Heart right ventricle (tissue), 16 donors: ENCODE measurements around the gene CDKN2B-AS1. TPM values are rescaled to one million over a fixed set of nuclear protein-coding genes. Genes with fewer than 3 reads are reported as not detected.

Source experiments
- ATAC-seq, 8 donors: fragments of 200-7000 bp; cut with Tn5 transposase; one replicate each; pipeline ENCODE4 v1.9.1; 2020; ENCODE audit warnings: mild to moderate bottlenecking in 8 of 8, moderate library complexity in 8 of 8, moderate number of reproducible peaks in 1 of 8
- DNase-seq, 2 donors: peaks; one replicate each; pipeline ENCODE4 v3.0.0-alpha.2; 2020
- H3K27ac ChIP-seq, 10 donors: fragments of 200-600 bp; sonication (generic) in 2 of 10; one replicate each; pipeline versions ENCODE4 v1.5.0 to v1.8.0; 2020 to 2022; ENCODE audit warnings: mild to moderate bottlenecking in 3 of 10
- H3K27me3 ChIP-seq, 7 donors: fragments of 200-600 bp; one replicate each; pipeline ENCODE4 v1.8.0; 2021 to 2022; ENCODE audit warnings: mild to moderate bottlenecking in 2 of 7
- H3K36me3 ChIP-seq, 9 donors: fragments of 200-600 bp; sonication (generic) in 1 of 9; one replicate each; pipeline versions ENCODE4 v1.5.0 to v1.8.0; 2020 to 2022; ENCODE audit warnings: mild to moderate bottlenecking in 2 of 9
- H3K4me1 ChIP-seq, 9 donors: fragments of 200-600 bp; sonication (generic) in 1 of 9; one replicate each; pipeline versions ENCODE4 v1.5.0 to v1.8.0; 2020 to 2022; ENCODE audit warnings: mild to moderate bottlenecking in 4 of 9
- H3K4me3 ChIP-seq, 10 donors: fragments of 200-600 bp; sonication (generic) in 2 of 10; one replicate each; pipeline versions ENCODE4 v1.5.0 to v1.8.0; 2020 to 2022; ENCODE audit warnings: mild to moderate bottlenecking in 7 of 10, moderate library complexity in 2 of 10
- H3K9me3 ChIP-seq, 11 donors: fragments of 200-600 bp in 10 of 11; sonication (generic) in 2 of 11; one replicate each; pipeline versions ENCODE4 v1.5.0 to v1.8.0; 2013 to 2022; ENCODE audit warnings: mild to moderate bottlenecking in 2 of 11, control low read depth in 1 of 11, moderate library complexity in 1 of 11
- WGBS, 2 donors: extraction: QIAGEN DNeasy Blood & Tissue Kit; methylation state at CpG; one replicate each; pipeline ENCODE4 v1.1.7; 2013; ENCODE audit warnings: inconsistent platforms in 1 of 2; 5-methylcytosine and 5-hydroxymethylcytosine counted together
- intact Hi-C, 10 donors: fragments of 100-400 bp; cut with DNase I; formaldehyde crosslinking; loops; one replicate each; pipeline versions ENCODE4 v1.11.1 to v1.14.2; 2022
- polyA plus RNA-seq, 2 donors: library from polyadenylated mRNA; stranded (reverse); fragments of 200-250 nt; gene quantifications; one replicate each; pipeline ENCODE4 v1.2.3, GENCODE V29; 2013
- total RNA-seq, 10 donors: library from RNA; stranded (reverse); fragmentation: NEBNext Ultra II Directional in 3 of 10; extraction: Animal tissue kit (Norgen Biotek cat#: 25700) in 3 of 10; gene quantifications; one replicate each; pipeline versions ENCODE4 v1.2.1 to v1.2.4, GENCODE V29; 2021 to 2023
- TF ChIP-seq, protein P1 (sequence below), 9 donors: fragments of 200-600 bp; sonication (generic) in 2 of 9; IDR thresholded peaks; one replicate each; pipeline versions ENCODE4 v1.5.0 to v1.8.0; 2021 to 2022; ENCODE audit warnings: antibody characterized with exemption in 9 of 9, mild to moderate bottlenecking in 5 of 9, moderate library complexity in 1 of 9
- donor health status: Arrhythmogenic right ventricular cardiomyopathy.
- donor health status: ischemic (EF 13 %, LVEDD 7.1; RV severe dilation, severe dysfunction).
- donor health status: healthy with polysubstance abuse.
- donor health status: DM: no; HTN: yes; CAD: no.
- donor health status: DM: no; HTN: no; CAD: no.
- donor health status: ischemic (EF 25% LVEDD 6.9; RV normal size, moderate dysfunction).
- donor health status: ischemic (EF 25% LVEDD 5.7; RV mildly dilated, moderate dysfunction).
- donor health status: healthy.
- donor health status: DM: yes; HTN: yes; CAD: no.
- donor health status: Ischemic cardiomyopathy.
- donor health status: ischemic (EF 35%, LVEDD 5.7; RV mildly dilated, moderate dysfunction).
- donor health status: nonischemic (EF 11% LVEDD 7.7; RV severe dilation, severe dysfunction).
- donor health status: DM: yes; HTN: yes; CAD: no.
- donor health status: PGD.
- donor health status: ischemic (EF 29% LVEDD 5.4; RV normal size, mild dysfunction).
- donor health status: nonischemic (EF 23%, LVEDD 6.1; RV moderate dilation, normal function).

Gene CDKN2B-AS1
- total and polyA plus RNA-seq, 12 donors = 0.14 to 0.45 (median 0.30) TPM; not detected in 9

GRCh38 chr9:22118810-22119521 is 124.4 kb downstream of the CDKN2B-AS1 start:
- peaks cover 0 to 17% (median 2%) of the 10 kb centered on the region in 11 donors for H3K9me3 ChIP-seq
- H3K4me1 ChIP-seq = peaks cover 0 to 10% (median 0%) of the 10 kb centered on the region in 9 donors
- 85 to 88% methylated on average over 5 of the region's 5 CpGs for WGBS, 2 donors
- intact Hi-C loops = loop anchor here in 5 of 10 donors (2.0 to 10.0 kb wide), 4 partner anchors 64 to 307 kb away; no protein-coding TSS in a partner anchor
- H3K27me3 ChIP-seq = peaks cover 0 to 3% (median 0%) of the 10 kb centered on the region in 7 donors
- no peak overlapping the region for H3K4me3 ChIP-seq
- no peak overlapping the region for H3K27ac ChIP-seq
- no peaks in the 10 kb centered on the region for H3K36me3 ChIP-seq
- TF ChIP-seq, protein P1, sequence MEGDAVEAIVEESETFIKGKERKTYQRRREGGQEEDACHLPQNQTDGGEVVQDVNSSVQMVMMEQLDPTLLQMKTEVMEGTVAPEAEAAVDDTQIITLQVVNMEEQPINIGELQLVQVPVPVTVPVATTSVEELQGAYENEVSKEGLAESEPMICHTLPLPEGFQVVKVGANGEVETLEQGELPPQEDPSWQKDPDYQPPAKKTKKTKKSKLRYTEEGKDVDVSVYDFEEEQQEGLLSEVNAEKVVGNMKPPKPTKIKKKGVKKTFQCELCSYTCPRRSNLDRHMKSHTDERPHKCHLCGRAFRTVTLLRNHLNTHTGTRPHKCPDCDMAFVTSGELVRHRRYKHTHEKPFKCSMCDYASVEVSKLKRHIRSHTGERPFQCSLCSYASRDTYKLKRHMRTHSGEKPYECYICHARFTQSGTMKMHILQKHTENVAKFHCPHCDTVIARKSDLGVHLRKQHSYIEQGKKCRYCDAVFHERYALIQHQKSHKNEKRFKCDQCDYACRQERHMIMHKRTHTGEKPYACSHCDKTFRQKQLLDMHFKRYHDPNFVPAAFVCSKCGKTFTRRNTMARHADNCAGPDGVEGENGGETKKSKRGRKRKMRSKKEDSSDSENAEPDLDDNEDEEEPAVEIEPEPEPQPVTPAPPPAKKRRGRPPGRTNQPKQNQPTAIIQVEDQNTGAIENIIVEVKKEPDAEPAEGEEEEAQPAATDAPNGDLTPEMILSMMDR (IDR thresholded peaks at IDR 0.05) = no peak
- DNase-seq (no peak), ATAC-seq (no peak)

DNA sequence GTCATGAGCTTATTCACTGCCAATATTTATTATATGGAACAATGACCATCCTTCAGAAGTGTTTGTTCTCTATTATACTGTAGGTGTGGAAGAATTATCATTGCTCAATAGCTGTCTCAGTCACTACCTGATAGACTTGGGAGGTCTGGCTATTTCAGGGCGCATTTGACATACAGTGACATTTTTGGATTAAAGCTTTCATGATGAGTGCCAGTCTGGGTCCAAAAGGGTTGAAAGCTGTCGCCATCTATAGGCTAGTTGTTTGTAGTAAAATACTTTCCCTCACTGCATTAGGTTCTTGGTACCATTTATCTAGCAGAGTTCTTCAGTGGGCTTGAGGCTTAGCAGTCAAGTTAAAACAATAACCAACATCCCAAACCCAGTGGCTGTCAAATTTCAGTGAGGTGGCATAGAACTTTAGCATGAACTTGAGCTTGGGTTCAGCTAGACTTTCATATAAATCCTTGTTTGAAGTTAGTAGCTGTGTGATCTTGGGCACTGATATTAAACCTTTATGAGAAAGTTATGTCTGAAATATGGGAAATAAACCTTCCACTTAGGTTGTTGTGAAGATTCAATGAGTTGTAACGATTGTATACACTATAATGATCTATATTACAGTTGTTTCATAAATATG is 125.0 kb downstream of the CDKN2B-AS1 start:
- Histone ChIP-seq H3K36me3 (no peaks in the 10 kb centered on the region), H3K4me1 (peaks cover 0 to 10% (median 0%) of the 10 kb centered on the region in 9 donors), H3K9me3 (peaks cover 0 to 17% (median 4%) of the 10 kb centered on the region in 11 donors), H3K27ac (no peak overlapping the region), H3K27me3 (peaks cover 0 to 3% (median 0%) of the 10 kb centered on the region in 7 donors), H3K4me3 (no peak overlapping the region)
- WGBS, 2 donors = 30 to 38% methylated on average over 3 of the region's 3 CpGs
- TF ChIP-seq, protein P1 (IDR thresholded peaks at IDR 0.05) = peak in 7 of 9 donors; percentile 32 to 55 (median 45)
- ATAC-seq (peak in 6 of 8 donors; percentile 27 to 77 (median 50)), DNase-seq (no peak)
- intact Hi-C loops = loop anchor here in 7 of 10 donors (2.0 to 10.0 kb wide), 6 partner anchors 45 to 307 kb away; no protein-coding TSS in a partner anchor

- no peak overlapping the region for H3K4me3 ChIP-seq
- intact Hi-C loops = loop anchor here in 3 of 10 donors (2.0 to 10.0 kb wide), 3 partner anchors 45 to 305 kb away; no protein-coding TSS in a partner anchor
- TF ChIP-seq, protein P1 (IDR thresholded peaks at IDR 0.05) = no peak
- DNase-seq (no peak), ATAC-seq (no peak)
- peaks cover 0 to 10% (median 0%) of the 10 kb centered on the region in 9 donors for H3K4me1 ChIP-seq
- H3K36me3 ChIP-seq = no peaks in the 10 kb centered on the region
- no peak overlapping the region for H3K27ac ChIP-seq
- WGBS, 2 donors = 86 to 95% methylated on average over 1 of the region's 1 CpG
- peaks cover 0 to 17% (median 4%) of the 10 kb centered on the region in 11 donors for H3K9me3 ChIP-seq
- H3K27me3 ChIP-seq = peaks cover 0 to 3% (median 0%) of the 10 kb centered on the region in 7 donors
Observed at GRCh38 chr9:22120159-22120549, 125.6 kb downstream of the CDKN2B-AS1 start.

GRCh38 chr9:22120595-22120994 is 126.0 kb downstream of the CDKN2B-AS1 start:
- Histone ChIP-seq H3K27ac (no peak overlapping the region), H3K4me1 (peaks cover 0 to 10% (median 0%) of the 10 kb centered on the region in 9 donors), H3K4me3 (no peak overlapping the region), H3K27me3 (peaks cover 0 to 3% (median 0%) of the 10 kb centered on the region in 7 donors), H3K9me3 (peaks cover 0 to 17% (median 4%) of the 10 kb centered on the region in 11 donors), H3K36me3 (no peaks in the 10 kb centered on the region)
- 70 to 74% methylated on average over 1 of the region's 1 CpG for WGBS, 2 donors
- DNase-seq (no peak), ATAC-seq (no peak)
- intact Hi-C loops = loop anchor here in 3 of 10 donors (2.0 to 10.0 kb wide), 3 partner anchors 46 to 306 kb away; no protein-coding TSS in a partner anchor
- TF ChIP-seq, protein P1 (IDR thresholded peaks at IDR 0.05) = no peak
